RWPE1 (cell line): Measurements from ENCODE around the gene SND1.

Experiments
- CTCF ChIA-PET: fragments of 350-600 bp; sonication (Branson Sonifier 250); formaldehyde crosslinking; extraction: SDS; loops from one replicate; lab custom pipeline; 2021; lab: Yijun Ruan, JAX
- POLR2A ChIA-PET: fragments of 400-600 bp; formaldehyde crosslinking; extraction: SDS; loops from one replicate; lab custom pipeline; 2020; ENCODE audit warnings: antibody characterized with exemption; ENCODE audit not compliant: low non-redundant PET; lab: Yijun Ruan, JAX
- DNase-seq: peaks from one replicate; pipeline ENCODE4 v3.0.0; 2012; ENCODE audit warnings: low spot score
- H3K27ac ChIP-seq: fragments of 450-650 bp; 2 replicates; pipeline ENCODE4 v1.5.1; 2017
- CTCF ChIP-seq: fragments of 450-650 bp; conservative IDR thresholded peaks from 2 replicates; pipeline ENCODE4 v1.5.1; 2017; ENCODE audit warnings: low read depth, mild to moderate bottlenecking

SND1 gene

GRCh38 chr7:127713006-127713405 lies 61.0 kb downstream of the SND1 start:
- no peak for TF ChIP-seq CTCF
- DNase-seq, result no peak
- ChIA-PET POLR2A (no interaction called here), CTCF (interaction anchor here (0.5 kb wide), 1 partner anchor 497 kb away, joined by 3 read pairs; no protein-coding TSS in a partner anchor)
- no peak overlapping the region for H3K27ac ChIP-seq

- CTCF ChIA-PET, result no interaction called here
- no peak overlapping the region for H3K27ac ChIP-seq
- POLR2A ChIA-PET, result no interaction called here
- TF ChIP-seq CTCF, result no peak
- no peak for DNase-seq
These were observed 61.8 kb downstream of the SND1 start for GRCh38 chr7:127713758-127714157.

GRCh38 chr7:127715272-127715671 lies 63.3 kb downstream of the SND1 start:
- no peak overlapping the region for H3K27ac ChIP-seq
- TF ChIP-seq CTCF, result no peak
- ChIA-PET CTCF (no interaction called here), POLR2A (no interaction called here)
- DNase-seq, result no peak

GRCh38 chr7:127715901-127716300 lies 63.9 kb downstream of the SND1 start:
- CTCF ChIA-PET, result interaction anchor here (0.6 kb wide), 1 partner anchor 63 kb away, joined by 3 read pairs; no protein-coding TSS in a partner anchor
- no peak for DNase-seq
- H3K27ac ChIP-seq, result no peak overlapping the region
- POLR2A ChIA-PET, result no interaction called here
- TF ChIP-seq CTCF, result no peak

GRCh38 chr7:127717502-127718339 lies 65.7 kb downstream of the SND1 start:
- no peak for TF ChIP-seq CTCF
- POLR2A ChIA-PET, result no interaction called here
- CTCF ChIA-PET, result interaction anchor here (0.6 kb wide), 1 partner anchor 114 kb away, joined by 3 read pairs; no protein-coding TSS in a partner anchor
- no peak for DNase-seq
- H3K27ac ChIP-seq, result no peak overlapping the region

GRCh38 chr7:127718340-127718679 lies 66.3 kb downstream of the SND1 start:
- DNase-seq, result no peak
- no peak overlapping the region for H3K27ac ChIP-seq
- CTCF ChIA-PET, result no interaction called here
- no peak for TF ChIP-seq CTCF
- POLR2A ChIA-PET, result no interaction called here
